Measurements from ENCODE around the gene ANG.

The ANG gene

GRCh38 chr14:20676072-20676471 lies 12.5 kb upstream of the ANG start:
- DNase-seq (ENCODE audit: low read depth in 2 of 2) = no peak

- no peak for DNase-seq (ENCODE audit: low read depth in 2 of 2)
Measured at GRCh38 chr14:20679907-20680306, 8.7 kb upstream of the ANG start.

- DNase-seq (ENCODE audit: low read depth in 2 of 2) = no peak
Measured at GRCh38 chr14:20680363-20680762, 8.2 kb upstream of the ANG start.

GRCh38 chr14:20680843-20681347 lies 7.7 kb upstream of the ANG start:
- DNase-seq (ENCODE audit: low read depth in 2 of 2) = no peak

GRCh38 chr14:20681348-20682126 lies 7.0 kb upstream of the ANG start:
- DNase-seq (ENCODE audit: low read depth in 2 of 2) = peak; percentile 73 to 88

- no peak for DNase-seq (ENCODE audit: low read depth in 2 of 2)
Measured at GRCh38 chr14:20682127-20682434, 6.5 kb upstream of the ANG start.

GRCh38 chr14:20682435-20683124 lies 6.0 kb upstream of the ANG start:
- DNase-seq (ENCODE audit: low read depth in 2 of 2) = peak; percentile 51 to 71

- peak; percentile 61 to 72 for DNase-seq (ENCODE audit: low read depth in 2 of 2)
Measured at GRCh38 chr14:20683125-20683890, 5.3 kb upstream of the ANG start.

GRCh38 chr14:20683891-20684661 lies 4.5 kb upstream of the ANG start, which contains the start of gene RNASE4:
Gene RNASE4 (plus strand): TSS chr14:20684560. CDS start chr14:20699372, 14,812 bp downstream.
- DNase-seq (ENCODE audit: low read depth in 2 of 2) = peak; percentile 68 to 74

GRCh38 chr14:20684662-20685456 lies 3.7 kb upstream of the ANG start:
- no peak for DNase-seq (ENCODE audit: low read depth in 2 of 2)

GRCh38 chr14:20686386-20687143 lies 2.0 kb upstream of the ANG start:
- DNase-seq (ENCODE audit: low read depth in 2 of 2) = no peak

- DNase-seq (ENCODE audit: low read depth in 2 of 2) = no peak
Measured at GRCh38 chr14:20687362-20688166, 1.0 kb upstream of the ANG start.

- DNase-seq (ENCODE audit: low read depth in 2 of 2) = peak in 1 of 2 donors; percentile 13
Measured at GRCh38 chr14:20690848-20691640, 2.5 kb downstream of the ANG start.

GRCh38 chr14:20692116-20692751 lies 3.7 kb downstream of the ANG start:
- DNase-seq (ENCODE audit: low read depth in 2 of 2) = no peak

- DNase-seq (ENCODE audit: low read depth in 2 of 2) = no peak
Measured at GRCh38 chr14:20696764-20697163, 8.2 kb downstream of the ANG start.

- peak; percentile 40 to 43 for DNase-seq (ENCODE audit: low read depth in 2 of 2)
Measured at GRCh38 chr14:20697273-20698017, 8.9 kb downstream of the ANG start.

- no peak for DNase-seq (ENCODE audit: low read depth in 2 of 2)
Measured at GRCh38 chr14:20698018-20698329, 9.4 kb downstream of the ANG start.
